Measurements from ENCODE around the gene GRK4. TPM values are rescaled to one million over a fixed set of nuclear protein-coding genes. Genes with fewer than 3 reads are reported as not detected.
A peak's percentile ranks its signal among the peaks of the same experiment; 100 is the strongest.

The GRK4 gene
- total and polyA plus RNA-seq, 5 donors, result 8.4 to 13.1 (median 11.9) TPM

- no peak for DNase-seq
- 67% methylated on average over 6 of the region's 6 CpGs for WGBS
- no peaks in the 10 kb centered on the region for H3K27me3 ChIP-seq (ENCODE audit: control insufficient read depth, insufficient read depth)
- H3K4me3 ChIP-seq (ENCODE audit: low read length), result no peak overlapping the region
- H3K27ac ChIP-seq (ENCODE audit: low read length), result no peak overlapping the region
- no peak for ATAC-seq
- no peaks in the 10 kb centered on the region for H3K4me1 ChIP-seq (ENCODE audit: control insufficient read depth, insufficient read depth, low read length)
- intact Hi-C loops (cut with DNase I), result no loop called here
- H3K9me3 ChIP-seq (ENCODE audit: control insufficient read depth, low read length), result no peaks in the 10 kb centered on the region
These were observed 57.8 kb downstream of the GRK4 start for GRCh38 chr4:3021127-3021526.

- Histone ChIP-seq H3K27me3 (ENCODE audit: control insufficient read depth, insufficient read depth) (no peaks in the 10 kb centered on the region), H3K4me3 (ENCODE audit: low read length) (no peak overlapping the region), H3K9me3 (ENCODE audit: control insufficient read depth, low read length) (no peaks in the 10 kb centered on the region), H3K4me1 (ENCODE audit: control insufficient read depth, insufficient read depth, low read length) (no peaks in the 10 kb centered on the region), H3K27ac (ENCODE audit: low read length) (no peak overlapping the region)
- 92% methylated on average over 8 of the region's 8 CpGs for WGBS
- DNase-seq (no peak), ATAC-seq (no peak)
- intact Hi-C loops (cut with DNase I), result no loop called here
These were observed 58.3 kb downstream of the GRK4 start for GRCh38 chr4:3021627-3022026.

GRCh38 chr4:3022112-3022511, 58.7 kb downstream of the GRK4 start:
- ATAC-seq (no peak), DNase-seq (no peak)
- H3K4me1 ChIP-seq (ENCODE audit: control insufficient read depth, insufficient read depth, low read length), result no peaks in the 10 kb centered on the region
- no peak overlapping the region for H3K27ac ChIP-seq (ENCODE audit: low read length)
- H3K4me3 ChIP-seq (ENCODE audit: low read length), result no peak overlapping the region
- WGBS, result 90% methylated on average over 8 of the region's 8 CpGs
- H3K9me3 ChIP-seq (ENCODE audit: control insufficient read depth, low read length), result no peaks in the 10 kb centered on the region
- intact Hi-C loops (cut with DNase I), result no loop called here
- H3K27me3 ChIP-seq (ENCODE audit: control insufficient read depth, insufficient read depth), result no peaks in the 10 kb centered on the region

- H3K27me3 ChIP-seq (ENCODE audit: control insufficient read depth, insufficient read depth), result no peaks in the 10 kb centered on the region
- intact Hi-C loops (cut with DNase I), result no loop called here
- no peaks in the 10 kb centered on the region for H3K4me1 ChIP-seq (ENCODE audit: control insufficient read depth, insufficient read depth, low read length)
- ATAC-seq (no peak), DNase-seq (no peak)
- H3K9me3 ChIP-seq (ENCODE audit: control insufficient read depth, low read length), result no peaks in the 10 kb centered on the region
- no peak overlapping the region for H3K4me3 ChIP-seq (ENCODE audit: low read length)
- 84% methylated on average over 3 of the region's 3 CpGs for WGBS
- H3K27ac ChIP-seq (ENCODE audit: low read length), result no peak overlapping the region
These were observed 59.3 kb downstream of the GRK4 start for GRCh38 chr4:3022651-3023050.

- H3K27ac ChIP-seq (ENCODE audit: low read length), result no peak overlapping the region
- DNase-seq, result no peak
These were observed 62.5 kb downstream of the GRK4 start for GRCh38 chr4:3025881-3026280.

GRCh38 chr4:3026540-3026939, 63.2 kb downstream of the GRK4 start:
- no peaks in the 10 kb centered on the region for H3K9me3 ChIP-seq (ENCODE audit: control insufficient read depth, low read length)
- H3K27ac ChIP-seq (ENCODE audit: low read length), result no peak overlapping the region
- H3K4me3 ChIP-seq (ENCODE audit: low read length), result no peak overlapping the region
- WGBS, result 91% methylated on average over 9 of the region's 9 CpGs
- no peaks in the 10 kb centered on the region for H3K27me3 ChIP-seq (ENCODE audit: control insufficient read depth, insufficient read depth)
- DNase-seq, result no peak
- ATAC-seq, result no peak
- H3K4me1 ChIP-seq (ENCODE audit: control insufficient read depth, insufficient read depth, low read length), result no peaks in the 10 kb centered on the region
- intact Hi-C loops (cut with DNase I), result no loop called here

More at GRCh38 chr4:3025881-3026280, 62.5 kb downstream of the GRK4 start:
- ATAC-seq, result no peak
- H3K4me1 ChIP-seq (ENCODE audit: control insufficient read depth, insufficient read depth, low read length), result no peaks in the 10 kb centered on the region
- H3K9me3 ChIP-seq (ENCODE audit: control insufficient read depth, low read length), result no peaks in the 10 kb centered on the region
- no peaks in the 10 kb centered on the region for H3K27me3 ChIP-seq (ENCODE audit: control insufficient read depth, insufficient read depth)
- H3K4me3 ChIP-seq (ENCODE audit: low read length), result no peak overlapping the region
- WGBS, result 95% methylated on average over 21 of the region's 21 CpGs
- intact Hi-C loops (cut with DNase I), result no loop called here

- H3K4me1 ChIP-seq (ENCODE audit: control insufficient read depth, insufficient read depth, low read length), result no peaks in the 10 kb centered on the region
- intact Hi-C loops (cut with DNase I), result no loop called here
- no peaks in the 10 kb centered on the region for H3K27me3 ChIP-seq (ENCODE audit: control insufficient read depth, insufficient read depth)
- H3K9me3 ChIP-seq (ENCODE audit: control insufficient read depth, low read length), result no peaks in the 10 kb centered on the region
- WGBS, result 97% methylated on average over 9 of the region's 9 CpGs
- H3K27ac ChIP-seq (ENCODE audit: low read length), result no peak overlapping the region
- H3K4me3 ChIP-seq (ENCODE audit: low read length), result no peak overlapping the region
- no peak for DNase-seq
- no peak for ATAC-seq
These were observed 66.1 kb downstream of the GRK4 start for GRCh38 chr4:3029464-3029863.

GRCh38 chr4:3030566-3031356, 67.4 kb downstream of the GRK4 start:
- H3K4me1 ChIP-seq (ENCODE audit: control insufficient read depth, insufficient read depth, low read length), result no peaks in the 10 kb centered on the region
- intact Hi-C loops (cut with DNase I), result loop anchor here in 1 of 4 donors (10.0 kb wide), 1 partner anchor 276 kb away; the partner anchor contains the start of gene TNIP2
- no peak overlapping the region for H3K27ac ChIP-seq (ENCODE audit: low read length)
- H3K27me3 ChIP-seq (ENCODE audit: control insufficient read depth, insufficient read depth), result no peaks in the 10 kb centered on the region
- no peak for DNase-seq
- no peak overlapping the region for H3K4me3 ChIP-seq (ENCODE audit: low read length)
- 72% methylated on average over 18 of the region's 18 CpGs for WGBS
- H3K9me3 ChIP-seq (ENCODE audit: control insufficient read depth, low read length), result no peaks in the 10 kb centered on the region
- no peak for ATAC-seq

GRCh38 chr4:3031357-3032082, 68.1 kb downstream of the GRK4 start:
- Histone ChIP-seq H3K27me3 (ENCODE audit: control insufficient read depth, insufficient read depth) (no peaks in the 10 kb centered on the region), H3K4me1 (ENCODE audit: control insufficient read depth, insufficient read depth, low read length) (no peaks in the 10 kb centered on the region), H3K27ac (ENCODE audit: low read length) (no peak overlapping the region), H3K4me3 (ENCODE audit: low read length) (no peak overlapping the region), H3K9me3 (ENCODE audit: control insufficient read depth, low read length) (no peaks in the 10 kb centered on the region)
- ATAC-seq (peak; percentile 11 to 14), DNase-seq (peak in 2 of 3 donors; percentile 65)
- 48% methylated on average over 12 of the region's 12 CpGs for WGBS
- intact Hi-C loops (cut with DNase I), result loop anchor here in 1 of 4 donors (10.0 kb wide), 1 partner anchor 277 kb away; the partner anchor contains the start of gene TNIP2

GRCh38 chr4:3034231-3034630, 70.9 kb downstream of the GRK4 start:
- 93% methylated on average over 8 of the region's 8 CpGs for WGBS
- DNase-seq (no peak), ATAC-seq (no peak)
- H3K27me3 ChIP-seq (ENCODE audit: control insufficient read depth, insufficient read depth), result no peaks in the 10 kb centered on the region
- H3K27ac ChIP-seq (ENCODE audit: low read length), result no peak overlapping the region
- no peak overlapping the region for H3K4me3 ChIP-seq (ENCODE audit: low read length)
- no peaks in the 10 kb centered on the region for H3K9me3 ChIP-seq (ENCODE audit: control insufficient read depth, low read length)
- intact Hi-C loops (cut with DNase I), result loop anchor here in 1 of 4 donors (10.0 kb wide), 1 partner anchor 279 kb away; the partner anchor contains the start of gene TNIP2
- H3K4me1 ChIP-seq (ENCODE audit: control insufficient read depth, insufficient read depth, low read length), result peaks cover 4% of the 10 kb centered on the region

GRCh38 chr4:3035249-3035648, 71.9 kb downstream of the GRK4 start:
- WGBS, result 89% methylated on average over 8 of the region's 8 CpGs
- Histone ChIP-seq H3K4me3 (ENCODE audit: low read length) (no peak overlapping the region), H3K9me3 (ENCODE audit: control insufficient read depth, low read length) (no peaks in the 10 kb centered on the region), H3K27me3 (ENCODE audit: control insufficient read depth, insufficient read depth) (no peaks in the 10 kb centered on the region), H3K4me1 (ENCODE audit: control insufficient read depth, insufficient read depth, low read length) (peaks cover 4% of the 10 kb centered on the region), H3K27ac (ENCODE audit: low read length) (no peak overlapping the region)
- no peak for DNase-seq
- ATAC-seq, result no peak
- intact Hi-C loops (cut with DNase I), result loop anchor here in 2 of 4 donors (5.0 to 10.0 kb wide), 2 partner anchors 278 to 280 kb away; partner anchors contain the start of gene TNIP2 (in 2 of the 2)

Measured in right cardiac atrium (tissue), 5 donors.